Activated T-helper 2 cell treated with anti-CD3 and anti-CD28 coated beads, Interferon-gamma antibody, Interleukin-2, Interleukin-4, amounts not matched to agents 10 μg/mL and 5 μg/mL and 100 μg/mL, durations not matched to agents 14 hours and 24 hours and 36 hours (primary cell): Measurements from ENCODE around the gene ZNF284. TPM values are rescaled to one million over a fixed set of nuclear protein-coding genes. Genes with fewer than 3 reads are reported as not detected.

Source experiments
- DNase-seq: peaks from one replicate; pipeline ENCODE4 v3.0.0; 2021; ENCODE audit warnings: low spot score
- H3K27ac Mint-ChIP-seq: one replicate; pipeline ENCODE4 v1.8.0; 2021; ENCODE audit warnings: mixed read lengths
- H3K27me3 Mint-ChIP-seq: one replicate; pipeline ENCODE4 v1.8.0; 2021; ENCODE audit warnings: low read depth, mixed read lengths
- H3K36me3 Mint-ChIP-seq: one replicate; pipeline ENCODE4 v1.8.0; 2021; ENCODE audit warnings: low read depth, mixed read lengths
- H3K4me1 Mint-ChIP-seq: one replicate; pipeline ENCODE4 v1.8.0; 2021; ENCODE audit warnings: low read depth, mixed read lengths
- H3K4me3 Mint-ChIP-seq: one replicate; pipeline ENCODE4 v1.8.0; 2021; ENCODE audit warnings: low read depth, mild to moderate bottlenecking, moderate library complexity, mixed read lengths
- H3K9me3 Mint-ChIP-seq: one replicate; pipeline ENCODE4 v1.8.0; 2021; ENCODE audit warnings: mixed read lengths
- intact Hi-C: fragments of 100-400 bp; cut with micrococcal nuclease; formaldehyde crosslinking; loops from one replicate; pipeline ENCODE4 v1.15.1; 2023
- total RNA-seq: library from RNA; stranded (reverse); gene quantifications from 2 replicates; pipeline ENCODE4 v1.2.3, GENCODE V29; 2022

The ZNF284 gene
- 1.1 and 1.4 TPM in 2 replicates for total RNA-seq

DNA sequence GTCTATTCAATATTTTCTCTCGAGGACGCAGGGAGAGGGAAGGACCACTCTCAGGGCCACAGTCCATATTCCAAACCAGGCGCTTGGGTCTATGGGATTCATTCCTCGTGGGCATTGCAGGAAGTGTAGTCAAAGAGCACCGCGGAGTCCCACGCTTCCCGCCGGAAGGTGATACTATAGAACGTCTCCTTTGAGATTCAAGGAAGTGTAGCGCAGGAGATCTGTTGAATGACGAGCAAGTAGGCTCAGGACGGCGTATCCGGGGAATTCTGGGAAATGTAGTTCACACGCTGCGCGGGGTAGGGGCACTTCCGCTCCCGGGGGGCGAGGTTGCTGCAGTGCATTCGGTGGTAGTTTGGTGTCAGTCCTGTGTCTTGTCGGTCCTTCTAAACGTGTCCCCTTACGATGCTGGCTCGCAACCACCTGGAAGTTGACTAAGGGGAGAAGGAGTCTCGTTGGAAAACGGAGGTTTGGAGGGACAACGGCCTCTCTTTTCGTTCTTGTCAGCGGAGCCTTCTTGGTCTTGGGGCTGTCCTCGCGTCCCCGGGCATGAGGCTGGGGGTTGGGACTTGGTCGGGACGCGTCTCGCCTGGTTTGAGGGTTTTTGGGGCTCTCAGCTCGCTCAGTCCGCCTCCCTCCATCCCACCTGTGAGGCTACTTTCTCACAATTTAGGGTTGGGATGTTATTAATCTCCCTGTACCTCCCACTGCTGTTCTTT is at the start of gene ZNF284:
Gene ZNF284 (plus strand): TSS at position 336 of the 719 bp plus-strand sequence. CDS start 4,231 bp downstream, outside the sequence.
- no peaks in the 10 kb centered on the region for H3K27me3 Mint-ChIP-seq
- peaks cover 17% of the 10 kb centered on the region for H3K4me1 Mint-ChIP-seq
- peak within 1 kb of the TSS; percentile 50 for H3K27ac Mint-ChIP-seq
- H3K9me3 Mint-ChIP-seq: peaks cover 59% of the 10 kb centered on the region
- peak; percentile 77 for DNase-seq
- intact Hi-C loops: loop anchor here (1.0 to 5.0 kb wide), 5 partner anchors 22 to 140 kb away; partner anchors contain the start of genes ZNF155, ZNF222, ZNF224 and ZNF227
- peak within 1 kb of the TSS; percentile 85 for H3K4me3 Mint-ChIP-seq
- H3K36me3 Mint-ChIP-seq: peaks cover 27% of the 10 kb centered on the region

DNA sequence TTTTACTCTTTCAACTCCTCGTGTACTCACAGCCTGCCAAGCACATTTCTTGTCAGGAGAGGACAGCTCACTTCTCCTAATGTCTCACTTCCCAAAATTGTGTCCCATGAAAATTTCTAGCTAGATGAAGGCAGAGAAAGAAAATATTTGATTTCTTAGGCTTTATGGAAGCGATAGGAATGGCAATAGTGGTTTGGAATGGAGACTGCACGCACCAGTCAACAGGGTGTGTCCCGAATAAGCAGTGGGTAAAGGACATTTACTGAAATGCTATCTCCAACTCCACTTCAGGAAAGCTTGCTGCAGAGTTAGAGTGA is 47.1 kb upstream of the ZNF284 start:
- intact Hi-C loops: loop anchor here (1.0 kb wide), 2 partner anchors 23 to 47 kb away; partner anchors contain the start of genes ZNF230 and ZNF284

DNA sequence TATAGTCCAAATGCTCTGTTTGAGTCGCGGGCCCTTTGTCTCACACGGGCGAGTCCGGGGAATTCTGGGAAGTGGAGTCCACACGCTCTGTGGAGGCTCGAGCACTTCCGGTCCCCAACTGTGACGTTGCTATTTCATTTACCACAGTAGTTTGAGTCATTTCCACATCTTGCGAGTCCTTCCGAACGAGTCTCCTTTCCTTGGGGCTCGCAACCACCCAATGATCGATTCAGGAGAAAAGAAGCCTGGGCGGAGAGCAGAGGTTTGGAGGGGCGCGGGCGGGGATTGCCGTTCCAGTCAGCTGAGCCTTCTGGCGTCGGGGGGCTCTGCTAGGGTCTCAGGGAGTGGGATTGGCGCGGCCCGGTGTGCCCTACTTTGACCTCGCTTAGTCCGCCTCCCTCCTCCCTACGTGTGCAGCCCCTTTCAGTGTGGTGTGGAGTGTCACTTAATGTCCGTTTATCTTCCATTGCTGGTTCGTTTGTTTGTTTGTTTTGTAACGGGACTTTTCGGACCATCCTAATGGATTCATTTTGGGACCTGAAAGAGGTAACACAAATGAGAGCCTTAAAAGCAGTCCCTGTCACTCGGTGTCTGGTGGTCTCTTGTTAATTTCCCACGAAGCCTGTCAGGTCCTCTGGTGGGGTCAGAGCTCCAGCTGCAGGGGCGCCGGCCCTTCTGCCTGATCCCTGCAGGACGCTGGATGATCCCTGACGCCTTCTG is 46.6 kb upstream of the ZNF284 start, which contains the start of gene ZNF222:
Gene ZNF222 (plus strand): TSS at position 163 of the 720 bp plus-strand sequence. CDS start 58 bp downstream, at position 221.
- no peaks in the 10 kb centered on the region for H3K27me3 Mint-ChIP-seq
- peak; percentile 74 for DNase-seq
- intact Hi-C loops: loop anchor here (1.0 kb wide), 2 partner anchors 23 to 47 kb away; partner anchors contain the start of genes ZNF230 and ZNF284
- peaks cover 15% of the 10 kb centered on the region for H3K4me1 Mint-ChIP-seq
- H3K4me3 Mint-ChIP-seq: peak within 1 kb of the TSS; percentile 95
- peak within 1 kb of the TSS; percentile 70 for H3K27ac Mint-ChIP-seq
- peaks cover 54% of the 10 kb centered on the region for H3K36me3 Mint-ChIP-seq
- H3K9me3 Mint-ChIP-seq: peaks cover 61% of the 10 kb centered on the region

More for the DNA sequence above, 47.1 kb upstream of the ZNF284 start:
- Mint-ChIP-seq H3K36me3 (peaks cover 48% of the 10 kb centered on the region), H3K9me3 (peaks cover 60% of the 10 kb centered on the region), H3K4me1 (peaks cover 15% of the 10 kb centered on the region), H3K27me3 (no peaks in the 10 kb centered on the region), H3K27ac (no peak overlapping the region), H3K4me3 (peak overlapping the region; percentile 95)
- no peak for DNase-seq

DNA sequence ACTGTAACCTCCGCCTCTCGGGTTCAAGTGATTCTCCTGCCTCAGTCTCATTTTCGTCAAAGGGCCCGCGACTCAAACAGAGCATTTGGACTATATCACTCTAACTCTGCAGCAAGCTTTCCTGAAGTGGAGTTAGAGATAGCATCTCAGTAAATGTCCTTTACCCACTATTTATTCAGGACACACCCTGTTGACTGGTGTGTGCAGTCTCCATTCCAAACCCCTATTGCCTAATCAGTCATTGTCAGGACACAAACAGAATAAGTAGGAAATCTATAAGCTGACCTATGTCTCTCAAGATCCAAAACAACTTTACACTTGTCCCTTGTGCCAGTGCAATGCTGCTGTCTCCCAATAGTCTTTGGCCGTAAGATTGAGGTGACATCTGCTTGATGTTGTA is 45.3 kb upstream of the ZNF284 start:
- no peak overlapping the region for H3K27ac Mint-ChIP-seq
- no peak overlapping the region for H3K4me3 Mint-ChIP-seq
- peaks cover 15% of the 10 kb centered on the region for H3K4me1 Mint-ChIP-seq
- H3K36me3 Mint-ChIP-seq: peaks cover 62% of the 10 kb centered on the region
- DNase-seq: no peak
- H3K9me3 Mint-ChIP-seq: peaks cover 66% of the 10 kb centered on the region
- intact Hi-C loops: no loop called here
- no peaks in the 10 kb centered on the region for H3K27me3 Mint-ChIP-seq

DNA sequence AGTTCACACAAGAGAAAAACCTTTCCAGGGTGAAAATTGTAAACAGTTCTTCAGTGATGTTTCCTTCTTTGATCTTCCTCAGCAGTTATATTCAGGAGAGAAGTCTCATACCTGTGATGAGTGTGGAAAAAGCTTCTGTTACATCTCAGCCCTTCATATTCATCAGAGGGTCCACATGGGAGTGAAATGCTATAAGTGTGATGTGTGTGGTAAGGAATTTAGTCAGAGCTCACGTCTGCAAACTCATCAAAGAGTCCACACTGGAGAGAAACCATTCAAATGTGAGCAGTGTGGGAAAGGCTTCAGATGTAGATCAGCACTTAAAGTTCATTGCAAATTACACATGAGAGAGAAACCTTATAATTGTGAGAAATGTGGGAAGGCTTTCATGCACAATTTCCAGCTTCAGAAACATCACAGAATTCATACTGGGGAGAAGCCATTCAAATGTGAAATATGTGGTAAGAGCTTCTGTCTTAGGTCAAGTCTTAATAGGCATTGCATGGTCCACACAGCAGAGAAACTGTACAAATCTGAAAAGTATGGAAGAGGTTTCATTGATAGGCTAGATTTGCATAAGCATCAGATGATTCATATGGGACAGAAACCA is 39.9 kb upstream of the ZNF284 start:
- Mint-ChIP-seq H3K36me3 (peaks cover 51% of the 10 kb centered on the region), H3K9me3 (peaks cover 83% of the 10 kb centered on the region), H3K27me3 (no peaks in the 10 kb centered on the region), H3K4me3 (no peak overlapping the region), H3K27ac (no peak overlapping the region), H3K4me1 (no peaks in the 10 kb centered on the region)
- intact Hi-C loops: no loop called here
- DNase-seq: no peak

DNA sequence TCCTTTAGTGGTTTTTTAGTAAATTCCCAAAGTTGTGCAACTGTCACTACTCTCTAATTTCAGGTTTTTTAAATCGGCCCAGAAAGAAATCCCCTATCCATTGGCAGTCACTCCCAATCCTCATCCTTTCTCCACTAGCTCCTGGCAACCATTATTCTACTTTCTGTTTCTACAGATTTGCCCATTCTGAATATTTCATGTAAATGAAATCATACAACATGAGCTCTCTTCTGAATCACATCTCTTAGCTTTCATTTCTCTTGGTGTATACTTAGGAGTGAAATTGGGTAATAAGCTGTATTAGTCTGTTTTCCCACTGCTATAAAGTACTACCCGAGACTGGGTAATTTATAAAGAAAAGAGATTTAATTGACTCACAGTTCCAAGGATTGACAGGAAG is 29.8 kb upstream of the ZNF284 start:
- Mint-ChIP-seq H3K4me1 (no peaks in the 10 kb centered on the region), H3K27me3 (no peaks in the 10 kb centered on the region), H3K4me3 (no peak overlapping the region), H3K27ac (no peak overlapping the region), H3K9me3 (peaks cover 59% of the 10 kb centered on the region), H3K36me3 (no peaks in the 10 kb centered on the region)
- intact Hi-C loops: no loop called here
- DNase-seq: no peak

GRCh38 chr19:44050740-44051649 is 21.0 kb upstream of the ZNF284 start:
- Mint-ChIP-seq H3K4me3 (peak overlapping the region; percentile 76), H3K9me3 (peaks cover 41% of the 10 kb centered on the region), H3K27me3 (no peaks in the 10 kb centered on the region), H3K36me3 (peaks cover 3% of the 10 kb centered on the region), H3K4me1 (peaks cover 6% of the 10 kb centered on the region), H3K27ac (no peak overlapping the region)
- DNase-seq: no peak
- intact Hi-C loops: loop anchor here (2.0 kb wide), 1 partner anchor 48 kb away; the partner anchor contains the start of gene ZNF230

- Mint-ChIP-seq H3K9me3 (peaks cover 40% of the 10 kb centered on the region), H3K36me3 (peaks cover 3% of the 10 kb centered on the region), H3K4me1 (peaks cover 6% of the 10 kb centered on the region), H3K4me3 (peak within 1 kb of the TSS; percentile 76), H3K27ac (no peak within 1 kb of the TSS), H3K27me3 (no peaks in the 10 kb centered on the region)
- intact Hi-C loops: loop anchor here (2.0 kb wide), 1 partner anchor 49 kb away; the partner anchor contains the start of gene ZNF230
- DNase-seq: no peak
Measured at GRCh38 chr19:44051650-44052402, 20.1 kb upstream of the ZNF284 start, which contains the start of gene ZNF223. Gene ZNF223 (plus strand): TSS chr19:44052036. CDS start chr19:44055177, 3,141 bp downstream.

DNA sequence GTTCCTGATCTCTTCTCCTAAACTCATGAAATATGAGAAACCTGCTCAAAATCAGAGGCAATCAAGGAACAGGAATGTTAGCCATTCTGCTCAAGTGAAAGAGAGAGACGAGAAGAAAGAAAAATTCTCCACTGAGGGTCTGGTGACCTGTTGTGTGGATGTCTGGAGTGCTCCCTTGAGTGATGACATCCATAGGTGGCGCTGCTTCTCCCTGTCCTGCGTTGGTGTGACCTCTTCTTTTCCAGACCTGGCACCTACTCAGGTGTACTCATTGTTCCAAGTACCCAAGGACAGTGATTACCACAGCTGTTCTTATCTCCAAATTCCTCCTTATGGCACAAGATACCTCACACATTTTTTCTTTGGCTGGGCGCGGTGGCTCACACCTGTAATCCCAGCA is 16.1 kb upstream of the ZNF284 start:
- Mint-ChIP-seq H3K9me3 (peaks cover 49% of the 10 kb centered on the region), H3K36me3 (peaks cover 3% of the 10 kb centered on the region), H3K27ac (no peak overlapping the region), H3K4me3 (no peak overlapping the region), H3K27me3 (no peaks in the 10 kb centered on the region), H3K4me1 (peaks cover 6% of the 10 kb centered on the region)
- no peak for DNase-seq
- intact Hi-C loops: no loop called here

- no peaks in the 10 kb centered on the region for H3K27me3 Mint-ChIP-seq
- intact Hi-C loops: no loop called here
- H3K9me3 Mint-ChIP-seq: peaks cover 42% of the 10 kb centered on the region
- H3K4me1 Mint-ChIP-seq: no peaks in the 10 kb centered on the region
- H3K27ac Mint-ChIP-seq: no peak overlapping the region
- H3K36me3 Mint-ChIP-seq: no peaks in the 10 kb centered on the region
- no peak overlapping the region for H3K4me3 Mint-ChIP-seq
- no peak for DNase-seq
Measured at GRCh38 chr19:44059229-44059628, 12.7 kb upstream of the ZNF284 start.

DNA sequence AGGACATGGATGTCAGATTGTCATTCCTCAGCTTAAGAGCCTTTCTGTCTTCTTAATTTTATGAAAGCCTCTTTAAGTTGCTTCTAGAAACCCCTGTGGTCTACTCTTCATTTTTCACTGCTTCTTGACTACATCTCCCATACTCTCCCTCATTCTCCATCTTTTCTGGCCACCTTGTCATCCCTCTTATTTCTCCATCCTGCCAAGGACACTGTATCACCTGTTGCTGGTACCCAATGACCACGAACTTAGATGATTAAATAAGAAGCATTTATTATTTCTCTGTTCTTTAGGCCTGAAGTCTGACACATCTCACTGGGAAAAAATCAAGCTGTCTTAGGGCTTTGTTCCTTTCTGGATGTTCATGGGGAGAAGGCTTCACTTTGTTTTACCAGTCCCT is 10.9 kb upstream of the ZNF284 start:
- Mint-ChIP-seq H3K9me3 (peaks cover 39% of the 10 kb centered on the region), H3K36me3 (no peaks in the 10 kb centered on the region), H3K27ac (no peak overlapping the region)

More for the DNA sequence above, 10.9 kb upstream of the ZNF284 start:
- no peaks in the 10 kb centered on the region for H3K27me3 Mint-ChIP-seq
- no peak for DNase-seq
- H3K4me3 Mint-ChIP-seq: no peak overlapping the region
- no peaks in the 10 kb centered on the region for H3K4me1 Mint-ChIP-seq
- intact Hi-C loops: no loop called here
